SHP77 treated with DMSO at 0.1 percent for 48 hours (cell line): ENCODE results near the gene IGSF3.

ENCODE experiments used
- DNase-seq: peaks from one replicate; lab custom pipeline; 2025; lab: John Stamatoyannopoulos, UW

The IGSF3 gene

GRCh38 chr1:116556289-116557006 is 111.1 kb downstream of the IGSF3 start:
- no peak for DNase-seq

GRCh38 chr1:116554924-116555323 is 112.6 kb downstream of the IGSF3 start:
- no peak for DNase-seq

- no peak for DNase-seq
Measured at GRCh38 chr1:116553386-116554115, 114.0 kb downstream of the IGSF3 start.

- no peak for DNase-seq
Measured at GRCh38 chr1:116546354-116546977, 121.1 kb downstream of the IGSF3 start.

GRCh38 chr1:116545359-116545705 is 122.2 kb downstream of the IGSF3 start:
- DNase-seq, result no peak

GRCh38 chr1:116544588-116545358 is 122.8 kb downstream of the IGSF3 start:
- no peak for DNase-seq

- DNase-seq, result no peak
Measured at GRCh38 chr1:116540088-116540487, 127.4 kb downstream of the IGSF3 start.

- no peak for DNase-seq
Measured at GRCh38 chr1:116538544-116538943, 129.0 kb downstream of the IGSF3 start.

- no peak for DNase-seq
Measured at GRCh38 chr1:116537898-116538297, 129.6 kb downstream of the IGSF3 start.

GRCh38 chr1:116537040-116537831 is 130.3 kb downstream of the IGSF3 start:
- DNase-seq, result no peak

- no peak for DNase-seq
Measured at GRCh38 chr1:116534014-116534739, 133.4 kb downstream of the IGSF3 start.

- DNase-seq, result no peak
Measured at GRCh38 chr1:116533429-116533820, 134.1 kb downstream of the IGSF3 start.

- no peak for DNase-seq
Measured at GRCh38 chr1:116532671-116533428, 134.7 kb downstream of the IGSF3 start.

GRCh38 chr1:116531917-116532316 is 135.6 kb downstream of the IGSF3 start:
- no peak for DNase-seq

- no peak for DNase-seq
Measured at GRCh38 chr1:116529681-116530080, 137.9 kb downstream of the IGSF3 start.

- no peak for DNase-seq
Measured at GRCh38 chr1:116529199-116529631, 138.3 kb downstream of the IGSF3 start.

- DNase-seq, result no peak
Measured at GRCh38 chr1:116528329-116529083, 139.0 kb downstream of the IGSF3 start.

GRCh38 chr1:116525440-116525839 is 142.1 kb downstream of the IGSF3 start:
- DNase-seq, result no peak
